MCF 10A (cell line): ENCODE data around the gene SORCS1. TPM values are rescaled to one million over a fixed set of nuclear protein-coding genes. Genes with fewer than 3 reads are reported as not detected.

ENCODE experiments used
- BruUV-seq: library from RNA; stranded (reverse); fragments of 400-500 nt; replicated peaks from 2 replicates; lab custom pipeline; 2021; lab: Mats Ljungman, UMichigan
- CTCF ChIA-PET: fragments of 300-600 bp; sonication (Branson Sonifier 250); formaldehyde crosslinking; extraction: SDS; loops from one replicate; lab custom pipeline; 2021; ENCODE audit warnings: antibody characterized with exemption, inconsistent platforms; lab: Yijun Ruan, JAX
- POLR2A ChIA-PET: fragments of 300-600, 350-650 bp; sonication (Branson Sonifier 250); formaldehyde crosslinking; extraction: SDS; loops from one replicate; lab custom pipeline; 2020; ENCODE audit warnings: antibody characterized with exemption, inconsistent platforms; lab: Yijun Ruan, JAX
- DNase-seq: peaks from one replicate; pipeline ENCODE4 v3.0.0-alpha.2; 2018; ENCODE audit not compliant: unreplicated experiment
- H3K27ac Mint-ChIP-seq: one replicate; pipeline ENCODE4 v1.8.0; 2022; ENCODE audit warnings: mild to moderate bottlenecking, low read depth, mixed read lengths; ENCODE audit not compliant: unreplicated experiment
- H3K27me3 Mint-ChIP-seq: one replicate; pipeline ENCODE4 v1.8.0; 2022; ENCODE audit warnings: mixed read lengths; ENCODE audit not compliant: insufficient read depth, unreplicated experiment
- H3K36me3 Mint-ChIP-seq: one replicate; pipeline ENCODE4 v1.8.0; 2022; ENCODE audit warnings: mild to moderate bottlenecking, moderate library complexity, mixed read lengths; ENCODE audit not compliant: insufficient read depth, unreplicated experiment
- H3K4me1 Mint-ChIP-seq: one replicate; pipeline ENCODE4 v1.8.0; 2022; ENCODE audit warnings: mixed read lengths; ENCODE audit not compliant: insufficient read depth, unreplicated experiment
- H3K4me3 Mint-ChIP-seq: one replicate; pipeline ENCODE4 v1.8.0; 2022; ENCODE audit warnings: mild to moderate bottlenecking, moderate library complexity, mixed read lengths; ENCODE audit not compliant: unreplicated experiment
- H3K9me3 Mint-ChIP-seq: one replicate; pipeline ENCODE4 v1.8.0; 2022; ENCODE audit warnings: mixed read lengths; ENCODE audit not compliant: unreplicated experiment
- CTCF ChIP-seq: fragments of 200-600 bp; IDR thresholded peaks from one replicate; pipeline ENCODE4 v1.8.0; 2022; ENCODE audit warnings: antibody characterized with exemption, mild to moderate bottlenecking; ENCODE audit not compliant: unreplicated experiment
- intact Hi-C: fragments of 100-400 bp; cut with micrococcal nuclease; formaldehyde crosslinking; loops from 2 replicates; pipeline ENCODE4 v1.14.1; 2022
- total RNA-seq: library from RNA; stranded (reverse); gene quantifications from 2 replicates; pipeline ENCODE4 v1.2.3, GENCODE V29; 2022

The SORCS1 gene
- total RNA-seq, 1 experiment from 2014 or later = 0.54 TPM

GRCh38 chr10:107067843-107068242 is 96.7 kb downstream of the SORCS1 start:
- Mint-ChIP-seq H3K4me1 (no peaks in the 10 kb centered on the region), H3K27ac (no peak overlapping the region), H3K27me3 (no peaks in the 10 kb centered on the region), H3K36me3 (no peaks in the 10 kb centered on the region), H3K9me3 (no peaks in the 10 kb centered on the region), H3K4me3 (no peak overlapping the region)
- no TSS peak for BruUV-seq
- intact Hi-C loops = no loop called here
- CTCF ChIA-PET = interaction anchor here (0.5 kb wide), 1 partner anchor 357 kb away, joined by 5 read pairs; no protein-coding TSS in a partner anchor
- no peak for DNase-seq
- TF ChIP-seq CTCF = no peak
- POLR2A ChIA-PET = no interaction called here

GRCh38 chr10:107064075-107064474 is 100.4 kb downstream of the SORCS1 start:
- Mint-ChIP-seq H3K27me3 (no peaks in the 10 kb centered on the region), H3K4me1 (no peaks in the 10 kb centered on the region), H3K36me3 (no peaks in the 10 kb centered on the region), H3K27ac (no peak overlapping the region), H3K4me3 (no peak overlapping the region), H3K9me3 (no peaks in the 10 kb centered on the region)
- intact Hi-C loops = no loop called here
- ChIA-PET POLR2A (no interaction called here), CTCF (no interaction called here)
- no peak for DNase-seq
- TF ChIP-seq CTCF = no peak
- BruUV-seq = no TSS peak

- POLR2A ChIA-PET = no interaction called here
- no peak for DNase-seq
- CTCF ChIA-PET = no interaction called here
- H3K9me3 Mint-ChIP-seq = no peaks in the 10 kb centered on the region
- no peaks in the 10 kb centered on the region for H3K27me3 Mint-ChIP-seq
- no peaks in the 10 kb centered on the region for H3K4me1 Mint-ChIP-seq
- no peak for TF ChIP-seq CTCF
- H3K27ac Mint-ChIP-seq = no peak overlapping the region
- H3K4me3 Mint-ChIP-seq = no peak overlapping the region
- BruUV-seq = no TSS peak
- intact Hi-C loops = no loop called here
- H3K36me3 Mint-ChIP-seq = no peaks in the 10 kb centered on the region
Observed at GRCh38 chr10:107059872-107060271, 104.6 kb downstream of the SORCS1 start.

GRCh38 chr10:107059068-107059804 is 105.3 kb downstream of the SORCS1 start:
- DNase-seq = no peak
- Mint-ChIP-seq H3K4me3 (no peak overlapping the region), H3K4me1 (no peaks in the 10 kb centered on the region), H3K27me3 (no peaks in the 10 kb centered on the region), H3K36me3 (no peaks in the 10 kb centered on the region), H3K27ac (no peak overlapping the region), H3K9me3 (no peaks in the 10 kb centered on the region)
- ChIA-PET POLR2A (no interaction called here), CTCF (interaction anchor here (0.6 kb wide), 1 partner anchor 39 kb away, joined by 3 read pairs; no protein-coding TSS in a partner anchor)
- no TSS peak for BruUV-seq
- intact Hi-C loops = no loop called here
- no peak for TF ChIP-seq CTCF
